Measurements from ENCODE around the gene VCP. TPM values are rescaled to one million over a fixed set of nuclear protein-coding genes. Genes with fewer than 3 reads are reported as not detected.

The VCP gene
- total RNA-seq, 1 donor from 2014 or later = 250 TPM

DNA sequence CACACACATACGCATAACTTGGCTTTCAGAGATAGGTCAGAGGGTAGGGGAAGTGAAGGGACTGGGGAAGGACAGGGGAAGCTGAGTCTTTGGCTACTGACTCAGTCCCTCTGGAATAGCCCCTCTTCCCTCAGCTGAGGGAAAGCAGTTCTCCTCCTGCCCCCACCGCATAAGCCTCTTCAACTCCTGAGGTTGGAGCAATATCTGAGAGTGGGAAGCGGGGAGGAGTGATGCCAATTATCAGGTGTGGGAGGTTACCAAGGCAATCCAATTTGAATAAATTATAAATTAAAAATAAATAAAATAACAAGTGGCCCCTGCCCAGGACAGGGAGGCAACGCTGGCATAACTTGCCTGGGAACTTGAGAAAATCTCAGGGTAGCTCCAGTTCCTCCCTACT, 32.2 kb upstream of the VCP start:
- Histone ChIP-seq H3K27me3 (ENCODE audit: control insufficient read depth, insufficient read depth, low read length) (no peaks in the 10 kb centered on the region), H3K36me3 (ENCODE audit: control insufficient read depth, insufficient read depth, low read length) (peaks cover 5% of the 10 kb centered on the region), H3K4me3 (ENCODE audit: low read depth, low read length) (no peak overlapping the region)
- DNase-seq (ENCODE audit: low read depth) = no peak
- TF ChIP-seq, protein P1, sequence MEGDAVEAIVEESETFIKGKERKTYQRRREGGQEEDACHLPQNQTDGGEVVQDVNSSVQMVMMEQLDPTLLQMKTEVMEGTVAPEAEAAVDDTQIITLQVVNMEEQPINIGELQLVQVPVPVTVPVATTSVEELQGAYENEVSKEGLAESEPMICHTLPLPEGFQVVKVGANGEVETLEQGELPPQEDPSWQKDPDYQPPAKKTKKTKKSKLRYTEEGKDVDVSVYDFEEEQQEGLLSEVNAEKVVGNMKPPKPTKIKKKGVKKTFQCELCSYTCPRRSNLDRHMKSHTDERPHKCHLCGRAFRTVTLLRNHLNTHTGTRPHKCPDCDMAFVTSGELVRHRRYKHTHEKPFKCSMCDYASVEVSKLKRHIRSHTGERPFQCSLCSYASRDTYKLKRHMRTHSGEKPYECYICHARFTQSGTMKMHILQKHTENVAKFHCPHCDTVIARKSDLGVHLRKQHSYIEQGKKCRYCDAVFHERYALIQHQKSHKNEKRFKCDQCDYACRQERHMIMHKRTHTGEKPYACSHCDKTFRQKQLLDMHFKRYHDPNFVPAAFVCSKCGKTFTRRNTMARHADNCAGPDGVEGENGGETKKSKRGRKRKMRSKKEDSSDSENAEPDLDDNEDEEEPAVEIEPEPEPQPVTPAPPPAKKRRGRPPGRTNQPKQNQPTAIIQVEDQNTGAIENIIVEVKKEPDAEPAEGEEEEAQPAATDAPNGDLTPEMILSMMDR (IDR thresholded peaks at IDR 0.05; ENCODE audit: insufficient read depth, low read length, poor library complexity, severe bottlenecking) = no peak

DNA sequence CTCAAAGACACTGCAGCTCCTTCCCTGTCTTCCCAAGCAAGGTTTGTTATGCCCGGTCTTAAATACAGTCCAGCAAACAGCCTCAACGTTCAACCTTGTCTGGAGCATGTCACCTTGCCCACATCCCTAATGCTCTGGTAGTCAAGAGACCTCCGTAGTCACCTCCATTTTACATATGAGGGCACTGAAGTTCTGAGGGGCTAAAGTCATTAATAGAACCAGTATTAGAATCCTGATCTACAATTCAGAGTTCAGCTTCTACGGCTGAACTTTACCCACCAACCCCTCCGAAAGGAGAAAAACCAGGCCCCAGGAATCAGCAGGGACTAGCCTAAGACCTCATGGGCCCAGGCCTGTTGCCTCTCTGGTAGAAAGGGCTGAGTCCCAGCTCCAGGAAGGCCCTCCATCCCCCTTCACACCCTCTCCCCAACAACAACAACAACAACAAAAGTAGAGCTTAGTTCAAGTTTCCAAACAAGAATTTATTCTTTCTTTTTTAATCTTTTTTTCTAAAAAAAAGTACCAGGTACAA, 31.3 kb upstream of the VCP start:
- no peak for DNase-seq (ENCODE audit: low read depth)
- TF ChIP-seq, protein P1 (IDR thresholded peaks at IDR 0.05; ENCODE audit: insufficient read depth, low read length, poor library complexity, severe bottlenecking) = no peak
- H3K36me3 ChIP-seq (ENCODE audit: control insufficient read depth, insufficient read depth, low read length) = peaks cover 5% of the 10 kb centered on the region
- H3K27me3 ChIP-seq (ENCODE audit: control insufficient read depth, insufficient read depth, low read length) = no peaks in the 10 kb centered on the region
- peak overlapping the region; percentile 68 for H3K4me3 ChIP-seq (ENCODE audit: low read depth, low read length)

DNA sequence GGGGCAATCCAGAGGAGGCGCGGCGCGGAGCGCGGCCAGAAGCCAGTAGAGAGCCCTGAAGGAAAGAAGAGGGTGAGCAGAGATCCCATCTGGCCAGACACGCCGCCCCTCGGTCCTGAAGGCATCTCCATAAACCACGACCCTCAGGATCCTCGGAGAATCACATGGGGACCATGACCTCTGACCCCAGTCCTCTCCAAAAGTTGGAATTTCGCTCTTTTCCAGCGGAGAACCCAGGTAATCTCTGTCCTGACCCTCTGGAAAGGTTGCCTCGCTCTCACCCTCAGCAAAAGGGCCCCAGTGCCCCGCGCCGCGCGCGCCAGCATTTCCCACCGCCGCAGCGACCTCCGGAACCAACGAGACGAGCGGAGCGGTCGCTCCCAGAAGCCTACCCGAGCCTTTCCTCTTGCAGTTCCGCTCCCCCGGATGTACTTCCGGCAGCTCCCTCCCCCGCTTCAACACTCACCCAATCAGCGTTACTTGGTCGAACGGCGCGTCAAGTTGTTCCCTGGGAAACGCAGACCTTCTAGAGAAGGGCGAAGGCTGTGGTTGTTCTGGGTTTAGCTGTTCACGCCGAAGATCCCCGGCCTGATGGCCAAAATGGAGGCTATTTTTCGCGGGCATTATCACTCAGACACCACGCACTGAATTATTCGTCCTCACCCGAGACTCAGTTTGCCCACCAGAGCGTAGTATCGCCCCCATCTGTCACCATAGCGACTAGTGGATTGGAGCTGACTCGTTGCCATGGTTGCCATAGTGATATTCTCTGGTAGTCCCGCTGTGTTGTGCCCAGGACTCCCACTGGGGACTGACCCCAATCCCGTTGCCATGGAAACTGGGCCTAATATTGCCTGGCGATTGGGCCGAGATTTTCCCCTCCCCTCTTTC, 30.6 kb upstream of the VCP start, which contains the start of gene STOML2:
STOML2 (minus strand) TSS at position 363 of the 891 bp plus-strand sequence; CDS start at position 326, 37 bp downstream.
- Histone ChIP-seq H3K4me3 (ENCODE audit: low read depth, low read length) (peak within 1 kb of the TSS; percentile 68), H3K27me3 (ENCODE audit: control insufficient read depth, insufficient read depth, low read length) (no peaks in the 10 kb centered on the region), H3K36me3 (ENCODE audit: control insufficient read depth, insufficient read depth, low read length) (peaks cover 5% of the 10 kb centered on the region)
- TF ChIP-seq, protein P1 (IDR thresholded peaks at IDR 0.05; ENCODE audit: insufficient read depth, low read length, poor library complexity, severe bottlenecking) = no peak
- DNase-seq (ENCODE audit: low read depth) = peak; percentile 89

DNA sequence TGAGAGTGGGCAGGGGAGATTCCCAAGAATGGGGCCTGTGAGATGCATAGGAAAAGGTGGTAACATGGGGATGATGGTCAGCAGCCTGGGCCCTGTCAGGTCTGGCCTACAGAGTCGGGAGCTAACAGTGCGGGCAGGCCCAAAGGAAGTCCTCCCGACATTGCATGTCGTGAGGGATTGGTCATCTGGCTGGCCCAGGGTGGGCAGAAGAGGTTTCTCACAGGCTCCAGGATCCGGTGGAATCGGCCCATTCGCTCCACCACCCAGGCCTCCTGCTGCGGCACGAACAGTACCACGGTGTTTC, 30.0 kb upstream of the VCP start:
- TF ChIP-seq, protein P1 (IDR thresholded peaks at IDR 0.05; ENCODE audit: insufficient read depth, low read length, poor library complexity, severe bottlenecking) = no peak
- H3K36me3 ChIP-seq (ENCODE audit: control insufficient read depth, insufficient read depth, low read length) = peaks cover 5% of the 10 kb centered on the region

DNA sequence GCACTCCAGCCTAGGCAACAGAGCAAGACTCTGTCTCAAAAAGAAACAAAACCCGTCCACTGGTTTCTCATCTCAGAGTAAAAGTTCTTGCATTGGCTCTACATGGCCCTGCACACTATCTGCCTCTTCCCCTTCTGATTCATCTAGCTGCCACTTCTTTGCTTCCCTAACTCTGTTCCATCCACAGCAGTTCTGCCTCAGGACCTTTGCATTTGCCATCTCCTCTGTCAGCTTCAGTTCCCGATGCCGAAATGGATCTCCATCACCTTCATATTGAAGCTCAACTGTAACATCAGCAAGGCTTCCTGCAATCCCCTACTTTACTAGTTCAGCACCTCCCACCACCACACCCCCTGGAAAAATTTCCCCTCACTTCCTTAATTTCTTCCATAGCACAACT, 25.1 kb upstream of the VCP start:
- DNase-seq (ENCODE audit: low read depth) = no peak
- TF ChIP-seq, protein P1 (IDR thresholded peaks at IDR 0.05; ENCODE audit: insufficient read depth, low read length, poor library complexity, severe bottlenecking) = no peak
- Histone ChIP-seq H3K27me3 (ENCODE audit: control insufficient read depth, insufficient read depth, low read length) (no peaks in the 10 kb centered on the region), H3K36me3 (ENCODE audit: control insufficient read depth, insufficient read depth, low read length) (peaks cover 2% of the 10 kb centered on the region), H3K4me3 (ENCODE audit: low read depth, low read length) (no peak overlapping the region)

More for the DNA sequence above, 30.0 kb upstream of the VCP start:
- no peak for DNase-seq (ENCODE audit: low read depth)
- Histone ChIP-seq H3K27me3 (ENCODE audit: control insufficient read depth, insufficient read depth, low read length) (no peaks in the 10 kb centered on the region), H3K4me3 (ENCODE audit: low read depth, low read length) (peak overlapping the region; percentile 68)

Measured in kidney epithelial cell (primary cell).